ENCODE data around the gene COL9A3. TPM values are rescaled to one million over a fixed set of nuclear protein-coding genes. Genes with fewer than 3 reads are reported as not detected.

COL9A3 gene
- total and polyA plus RNA-seq, 2 of the 8 experiments (the other 6 are each of a cell fraction or from before 2014, with no cell fraction given): 21.7 to 80.1 TPM

DNA sequence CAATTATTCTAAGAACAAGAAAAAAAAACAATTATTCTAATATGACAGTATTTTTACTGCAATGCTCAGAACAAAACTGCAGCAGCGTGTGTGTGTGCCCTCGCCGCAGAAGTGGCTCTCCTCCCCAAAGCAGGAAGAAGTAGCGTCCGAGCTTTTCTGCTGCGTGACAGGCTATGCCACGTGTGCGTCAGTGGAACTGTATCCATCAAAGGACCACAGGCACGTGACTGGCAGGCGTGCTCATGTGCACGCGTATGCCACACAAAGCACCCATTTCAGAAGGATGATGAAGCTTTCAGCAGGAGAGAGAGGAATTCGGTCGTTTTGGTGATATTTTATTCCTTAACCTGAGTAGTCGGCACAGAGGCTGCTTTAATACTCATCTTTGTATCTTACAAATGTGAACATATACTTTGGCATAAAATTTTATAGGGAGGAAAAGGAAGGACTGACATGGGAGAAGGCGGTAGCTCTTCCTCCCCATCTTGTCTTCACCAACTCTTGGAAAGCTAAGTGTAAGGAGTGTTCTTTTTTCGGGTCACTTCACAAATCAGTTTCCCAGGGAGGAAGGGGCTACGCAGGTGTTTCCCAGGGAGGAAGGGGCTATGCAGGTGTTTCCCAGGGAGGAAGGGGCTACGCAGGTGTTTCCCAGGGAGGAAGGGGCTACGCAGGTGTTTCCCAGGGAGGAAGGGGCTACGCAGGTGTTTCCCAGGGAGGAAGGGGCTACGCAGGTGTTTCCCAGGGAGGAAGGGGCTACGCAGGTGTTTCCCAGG is 41.4 kb downstream of the COL9A3 start:
- Histone ChIP-seq H2BK20ac (ENCODE audit: low read length) (no peak overlapping the region), H3K27ac (ENCODE audit: low read depth, low read length) (no peak overlapping the region), H2AK5ac (ENCODE audit: low read depth, low read length) (no peak overlapping the region), H3K4me2 (ENCODE audit: insufficient read depth in 1 of 2, low read depth in 2 of 2, low read length in 2 of 2) (no peak overlapping the region), H3K4me1 (replicated peaks in 1 of 4; ENCODE audit: control insufficient read depth in 3 of 4, insufficient read depth in 4 of 4, low read length in 3 of 4) (peaks cover 3 to 18% (median 13%) of the 10 kb centered on the region in 4 experiments), H4K20me1 (replicated peaks in 1 of 2; ENCODE audit: control insufficient read depth in 1 of 2, insufficient read depth in 2 of 2, low read length in 2 of 2) (peaks cover 0 to 11% of the 10 kb centered on the region in 2 experiments), H2BK5ac (ENCODE audit: low read depth, low read length) (no peak overlapping the region), H3K56ac (replicated peaks; ENCODE audit: insufficient read length, low read depth, low read length) (no peak overlapping the region), H2BK12ac (ENCODE audit: low read depth, low read length) (no peak overlapping the region), H4K5ac (ENCODE audit: insufficient read length, low read depth, low read length) (no peak overlapping the region), H3K23me2 (ENCODE audit: low read depth, low read length) (peaks cover 8% of the 10 kb centered on the region; the same call in 1 of the 2 replicates), H3K4ac (replicated peaks; ENCODE audit: insufficient read length, low read depth, low read length) (no peak overlapping the region), H3K79me2 (ENCODE audit: control insufficient read depth in 1 of 2, insufficient read depth in 2 of 2, low read length in 2 of 2) (peaks cover 0 to 14% of the 10 kb centered on the region in 2 experiments; a peak in 2 of 4 replicates), H3K23ac (ENCODE audit: insufficient read length) (no peak overlapping the region), H3K9ac (replicated peaks in 1 of 4; ENCODE audit: extremely low read depth in 1 of 4, low read depth in 3 of 4, low read length in 3 of 4) (no peak overlapping the region), H2BK120ac (replicated peaks; ENCODE audit: low read depth, low read length) (no peak overlapping the region), H4K8ac (ENCODE audit: extremely low read depth, insufficient read depth, low read length) (no peak overlapping the region), H3K18ac (ENCODE audit: extremely low read depth, low read length) (no peak overlapping the region), H2AFZ (ENCODE audit: low read length) (no peak overlapping the region), H3K36me3 (ENCODE audit: control insufficient read depth in 2 of 4, insufficient read depth in 4 of 4, low read length in 3 of 4) (peaks cover 5 to 21% (median 15%) of the 10 kb centered on the region in 4 experiments; a peak in 7 of 8 replicates), H3K4me3 (ENCODE audit: extremely low read depth in 1 of 4, insufficient read depth in 2 of 4, low read depth in 3 of 4, low read length in 4 of 4) (no peak overlapping the region), H3K27me3 (replicated peaks in 1 of 4; ENCODE audit: control insufficient read depth in 3 of 4, extremely low read depth in 1 of 4, insufficient read depth in 3 of 4, low read length in 3 of 4) (peaks cover 0 to 7% (median 4%) of the 10 kb centered on the region in 4 experiments; a peak in 5 of 7 replicates), H4K91ac (replicated peaks; ENCODE audit: insufficient read length, low read length) (no peak overlapping the region), H2BK15ac (ENCODE audit: low read length) (no peak overlapping the region), H3K79me1 (ENCODE audit: low read depth, low read length) (peaks cover 5% of the 10 kb centered on the region; the same call in 1 of the 2 replicates), H3K14ac (ENCODE audit: insufficient read length) (no peak overlapping the region), H3K9me3 (ENCODE audit: insufficient read depth in 2 of 2, low read depth in 1 of 2, low read length in 1 of 2) (no peaks in the 10 kb centered on the region)
- FAIRE-seq (no peak), DNase-seq (ENCODE audit: low read depth in 1 of 2, low spot score in 2 of 2) (no peak)
- TF ChIP-seq BCL11A (IDR thresholded peaks at IDR 0.05; ENCODE audit: low read depth in 2 of 2, low read length in 2 of 2): no peak
- TF ChIP-seq MAFK (IDR thresholded peaks at IDR 0.05; ENCODE audit: low read depth, low read length): no peak
- no peak for TF ChIP-seq ZNF274 (IDR thresholded peaks at IDR 0.05; ENCODE audit: borderline replicate concordance, extremely low read depth, low read length)
- no peak for TF ChIP-seq EGR1 (IDR thresholded peaks at IDR 0.05; ENCODE audit: borderline replicate concordance, low read depth, low read length)
- TF ChIP-seq SUZ12 (IDR thresholded peaks at IDR 0.05; ENCODE audit: low read length): no peak
- no peak for TF ChIP-seq ASH2L (IDR thresholded peaks at IDR 0.05; ENCODE audit: low read length)
- TF ChIP-seq HDAC6 (IDR thresholded peaks at IDR 0.05; ENCODE audit: low read depth, low read length): no peak
- TF ChIP-seq RAD21 (IDR thresholded peaks at IDR 0.05 in 1 of 2, conservative IDR thresholded peaks at IDR 0.05 in 1 of 2; ENCODE audit: low read depth in 2 of 2, low read length in 2 of 2): no peak
- no peak for TF ChIP-seq MAX (IDR thresholded peaks at IDR 0.05)
- TF ChIP-seq CBX5 (IDR thresholded peaks at IDR 0.05; ENCODE audit: low read depth, low read length): no peak
- no peak for TF ChIP-seq NRF1 (IDR thresholded peaks at IDR 0.05; ENCODE audit: low read depth, low read length)
- ChIA-PET POLR2A (ENCODE audit: partially characterized antibody) (interaction anchor here (0.6 kb wide), 1 partner anchor 11 kb away, joined by 3 read pairs; no protein-coding TSS in a partner anchor), CTCF (ENCODE audit: partially characterized antibody) (no interaction called here)
- 89% methylated on average over 19 of the region's 23 CpGs; no CpG with 5 or more reads in 1 of the 2 experiments for WGBS, 2 experiments (ENCODE audit: extremely low coverage in 1 of 2, insufficient coverage in 1 of 2, insufficient read length in 1 of 2, insufficient replicate concordance in 2 of 2, low coverage in 1 of 2, low lambda C conversion rate in 2 of 2, missing lambda C conversion rate in 1 of 2)

Data from H1 (cell line).